GM19035 (cell line): ENCODE results near the gene CDK5R2.

Source experiments
- ATAC-seq: cut with Tn5 transposase; IDR thresholded peaks from one replicate; pipeline ENCODE4 v1.9.1; 2021; ENCODE audit not compliant: unreplicated experiment

Gene CDK5R2

DNA sequence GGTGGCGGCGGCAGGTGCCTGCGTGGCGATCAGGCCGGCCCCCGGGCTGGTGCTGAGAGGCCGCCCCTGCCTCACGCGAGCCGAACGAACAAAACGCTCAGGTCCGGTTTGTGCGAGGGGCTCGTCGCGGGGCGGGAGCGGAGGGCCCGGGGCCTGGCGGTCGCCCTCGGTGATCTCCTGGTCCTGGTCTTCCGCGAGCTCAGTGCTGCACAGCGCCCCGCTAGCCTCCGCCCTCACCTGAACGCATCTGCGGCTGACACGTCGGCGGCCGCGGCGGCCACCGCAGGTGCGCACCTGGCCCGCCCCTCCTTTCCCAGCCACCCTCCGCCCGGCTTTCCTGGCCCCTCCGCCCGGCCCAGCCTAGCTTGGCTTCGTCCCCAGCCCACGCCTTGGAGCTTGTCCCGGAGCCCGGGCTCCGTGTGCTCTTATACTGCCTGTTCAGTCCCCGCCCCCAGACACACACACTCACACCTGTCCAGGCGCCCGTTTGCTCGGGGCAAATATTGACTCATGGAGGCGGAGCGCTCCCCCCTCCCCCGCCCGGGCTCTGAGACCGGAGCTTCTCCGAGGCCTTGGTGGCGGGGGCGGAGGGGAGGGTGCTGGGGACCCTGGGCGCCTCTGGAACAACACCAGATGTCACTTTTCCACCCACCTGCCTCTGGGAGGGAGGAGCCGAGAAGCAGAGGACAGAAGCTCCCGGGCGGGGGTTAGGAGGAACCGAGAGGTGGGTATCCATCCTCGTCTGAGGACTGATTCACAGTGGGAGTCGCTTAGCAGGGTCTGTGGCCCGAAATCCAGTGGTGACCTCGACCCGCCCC is 42.3 kb downstream of the CDK5R2 start:
- ATAC-seq = no peak

DNA sequence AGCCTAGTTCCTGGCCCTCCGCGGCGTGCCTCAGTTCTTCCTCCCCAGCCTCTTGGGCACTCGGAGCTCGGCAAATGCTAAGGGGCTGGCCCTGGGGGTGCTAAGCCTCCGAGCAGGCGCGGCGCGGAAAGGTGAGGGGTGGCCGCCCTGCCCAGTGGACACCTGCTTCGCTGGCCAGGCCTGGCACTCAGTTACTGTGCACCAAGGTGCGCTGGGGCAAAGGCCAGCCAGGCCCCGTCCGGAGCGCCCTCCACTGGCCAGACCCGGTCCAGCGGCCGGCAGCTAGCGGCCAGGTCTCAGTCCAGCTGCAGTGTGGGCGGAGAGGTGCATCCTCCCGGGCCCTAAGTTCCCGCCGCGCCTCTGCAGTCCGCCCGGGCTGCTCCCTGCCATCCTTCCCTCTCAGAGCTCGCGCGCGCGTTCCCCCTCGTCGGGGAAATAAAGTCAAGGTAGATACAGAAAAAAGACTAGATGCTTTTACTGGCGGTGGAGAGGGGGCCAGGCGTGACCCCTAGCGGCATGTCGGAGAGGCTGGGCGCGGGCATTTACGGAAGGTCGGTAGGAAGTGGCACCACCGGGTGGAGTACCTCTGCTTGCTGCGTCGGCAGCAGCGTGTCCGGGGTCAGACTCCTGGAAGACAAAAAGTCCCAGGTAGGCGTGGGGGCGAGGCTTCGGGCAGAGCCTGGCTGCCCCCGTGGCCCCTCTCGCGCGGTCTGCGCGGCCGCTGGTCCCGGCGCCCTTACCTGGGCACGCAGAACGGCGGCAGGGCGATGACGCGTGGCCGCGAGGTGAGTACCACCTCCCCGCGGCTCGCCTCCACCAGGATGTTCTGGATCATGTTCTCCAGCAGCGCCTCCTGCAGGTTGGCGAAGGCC is 43.2 kb downstream of the CDK5R2 start:
- no peak for ATAC-seq

DNA sequence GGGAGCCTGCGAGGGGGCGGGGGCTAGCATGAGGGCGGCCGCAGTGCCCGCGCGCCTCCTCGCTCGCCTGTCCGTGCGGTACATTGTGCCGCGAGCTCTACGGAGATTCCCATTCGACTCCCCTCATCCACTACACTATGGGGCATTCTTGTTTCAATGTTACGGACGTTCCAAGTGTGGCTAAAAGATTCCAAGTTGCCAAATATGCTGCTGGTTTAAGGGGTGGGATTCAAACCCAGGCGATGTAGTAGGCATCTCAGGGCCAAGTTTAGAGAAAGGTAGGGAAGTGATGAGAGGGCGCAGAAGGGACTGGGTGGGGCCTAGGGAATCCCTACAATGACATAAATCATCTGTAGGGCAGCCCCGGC is 43.8 kb downstream of the CDK5R2 start:
- ATAC-seq = no peak

DNA sequence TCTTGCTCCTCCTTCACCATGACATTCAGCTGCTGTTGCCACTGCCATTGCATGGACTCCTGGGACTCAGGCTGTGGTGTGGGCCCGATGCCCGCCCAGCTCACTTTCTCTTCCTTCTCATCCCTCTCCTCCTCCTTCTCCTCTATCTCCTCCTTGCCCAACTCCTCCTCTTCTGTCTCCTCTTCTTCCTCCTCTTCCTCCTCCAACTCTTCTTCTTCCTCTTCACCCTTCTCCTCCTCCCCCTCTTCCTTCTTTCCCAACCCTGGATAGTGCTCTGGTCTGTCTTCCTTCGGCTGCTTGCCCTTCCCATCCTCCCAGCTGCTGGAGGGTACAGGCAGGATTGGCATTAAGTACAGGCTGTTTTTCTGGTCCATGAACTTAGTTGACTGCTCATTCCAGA is 44.5 kb downstream of the CDK5R2 start:
- ATAC-seq = no peak

DNA sequence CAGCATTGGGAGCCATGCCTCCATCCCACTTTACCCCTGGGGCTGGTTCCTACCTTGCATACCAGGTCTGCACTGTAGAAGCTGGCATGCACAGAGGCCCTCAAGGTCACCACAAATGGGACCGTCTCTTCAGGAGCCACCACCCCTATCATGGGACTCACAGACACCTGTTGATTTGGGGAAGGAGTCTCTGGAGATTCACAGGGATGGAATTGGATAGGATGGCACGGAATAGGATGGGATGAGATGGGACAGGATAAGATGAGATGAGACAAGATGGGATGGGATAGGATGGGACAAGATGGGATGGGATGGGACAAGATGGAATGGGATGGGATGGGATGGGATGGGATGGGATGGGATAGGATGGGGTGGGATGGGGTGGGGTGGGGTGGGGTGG is 49.8 kb downstream of the CDK5R2 start:
- ATAC-seq = no peak

DNA sequence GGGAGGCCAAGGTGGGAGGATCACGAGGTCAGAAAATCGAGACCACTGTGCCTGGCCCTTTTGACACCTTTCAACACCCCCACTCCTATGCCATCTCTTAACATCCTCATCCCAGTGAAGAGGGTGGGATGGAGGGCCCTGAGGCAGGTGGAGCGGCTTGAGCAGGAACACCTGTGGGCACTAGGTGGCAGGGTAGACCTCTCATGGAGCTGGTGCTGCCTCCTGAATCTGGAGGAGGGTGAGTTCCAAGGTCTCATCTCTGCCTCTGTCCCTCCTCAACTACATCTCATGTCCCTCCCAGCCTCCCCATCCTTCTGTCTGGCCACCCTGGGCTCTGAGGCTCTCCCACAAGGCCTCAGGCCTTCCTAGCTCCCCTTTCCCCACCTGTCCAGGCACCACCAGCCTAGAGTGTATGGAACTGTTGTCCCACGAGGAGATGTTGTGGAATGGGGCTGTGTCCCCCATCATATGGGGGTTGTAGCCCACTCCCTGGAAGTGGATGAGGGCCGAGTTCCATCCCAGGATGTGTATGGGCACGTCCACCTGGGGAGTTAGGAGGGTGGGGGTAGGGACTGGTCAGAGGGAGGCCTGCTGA is 50.8 kb downstream of the CDK5R2 start:
- ATAC-seq = no peak

DNA sequence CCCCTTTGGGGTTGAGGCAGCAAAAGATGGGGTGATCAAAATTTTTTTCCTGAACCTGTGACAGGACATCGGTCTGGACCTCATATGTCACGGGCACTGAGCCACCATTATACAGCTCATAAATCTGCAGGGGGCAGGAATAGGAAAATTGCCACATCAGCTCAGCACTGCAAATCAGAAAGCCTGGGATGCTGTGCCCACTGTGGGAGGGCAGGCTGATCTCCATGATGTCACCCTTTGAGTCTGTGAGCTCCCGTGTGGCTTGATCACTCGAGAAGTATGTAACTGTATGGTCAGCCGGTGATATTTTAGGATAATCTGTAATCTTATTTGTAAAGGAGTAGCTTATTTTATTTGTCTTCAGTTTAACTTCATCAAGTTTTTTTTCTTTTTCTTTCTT is 51.4 kb downstream of the CDK5R2 start:
- no peak for ATAC-seq
